Gastroesophageal sphincter (tissue), 4 donors: Measurements from ENCODE around the gene DNAJA3. TPM values are rescaled to one million over a fixed set of nuclear protein-coding genes. Genes with fewer than 3 reads are reported as not detected.

Experiments
- ATAC-seq: fragments of 150-250 bp; one replicate; pipeline ENCODE4 v1.9.1; 2016; ENCODE audit warnings: mild to moderate bottlenecking, moderate library complexity
- H3K27ac ChIP-seq, 4 donors: fragments of 200-600 bp; sonication (generic) in 3 of 4; 1 replicate in 3 of 4; 2 replicates in 1 of 4; pipeline ENCODE4 v1.5.1; 2016 to 2019
- H3K27me3 ChIP-seq: fragments of 200-600 bp; sonication (generic); one replicate; pipeline ENCODE4 v1.5.1; 2019
- H3K36me3 ChIP-seq, 2 donors: fragments of 200-600 bp; sonication (generic); one replicate each; pipeline ENCODE4 v1.5.1; 2019; ENCODE audit warnings: control low read depth in 1 of 2
- H3K4me1 ChIP-seq, 3 donors: fragments of 200-600 bp; sonication (generic); 1 replicate in 2 of 3; 2 replicates in 1 of 3; pipeline ENCODE4 v1.5.1; 2016 to 2019; ENCODE audit warnings: control low read depth in 2 of 3
- H3K4me3 ChIP-seq, 2 donors: fragments of 200-600 bp; sonication (generic); one replicate each; pipeline ENCODE4 v1.5.1; 2019; ENCODE audit warnings: mild to moderate bottlenecking in 1 of 2, moderate library complexity in 1 of 2
- H3K9me3 ChIP-seq, 3 donors: fragments of 200-600 bp; sonication (generic); one replicate each; pipeline ENCODE4 v1.5.1; 2017 to 2019; ENCODE audit warnings: control low read depth in 2 of 3
- EP300 ChIP-seq: sonication (generic); formaldehyde crosslinking; IDR thresholded peaks from one replicate; pipeline ENCODE4 v1.6.1; 2017; ENCODE audit warnings: antibody characterized with exemption, mild to moderate bottlenecking
- POLR2A ChIP-seq, 2 donors: fragments of 450-650 bp; IDR thresholded peaks; one replicate each; pipeline ENCODE4 v1.6.1; 2017; ENCODE audit warnings: antibody characterized with exemption in 2 of 2, mild to moderate bottlenecking in 2 of 2, moderate library complexity in 1 of 2
- POLR2AphosphoS5 ChIP-seq: sonication (generic); formaldehyde crosslinking; IDR thresholded peaks from one replicate; pipeline ENCODE4 v1.6.1; 2017; ENCODE audit warnings: antibody characterized with exemption
- WGBS, 2 donors: methylation state at CpG; one replicate each; pipeline ENCODE4 v1.1.5; 2018; ENCODE audit warnings: low coverage in 1 of 2; 5-methylcytosine and 5-hydroxymethylcytosine counted together
- total RNA-seq, 4 donors: library from RNA; depleted of rRNA; stranded (reverse); fragments of >200 nt; gene quantifications; one replicate each; pipeline ENCODE4 v1.1.0, GENCODE V29; 2016
- TF ChIP-seq, protein P1 (sequence below), 4 experiments: fragments of 200-600 bp in 2 of 4; fragments of 450-650 bp in 2 of 4; sonication (generic) in 1 of 4; IDR thresholded peaks; one replicate each; pipeline ENCODE4 v1.5.1; 2017 to 2019; ENCODE audit warnings: antibody characterized with exemption in 4 of 4, mild to moderate bottlenecking in 2 of 4, moderate library complexity in 2 of 4

The DNAJA3 gene
- total RNA-seq, 4 donors from 2014 or later, result 39.6 to 55.6 (median 43.9) TPM

DNA sequence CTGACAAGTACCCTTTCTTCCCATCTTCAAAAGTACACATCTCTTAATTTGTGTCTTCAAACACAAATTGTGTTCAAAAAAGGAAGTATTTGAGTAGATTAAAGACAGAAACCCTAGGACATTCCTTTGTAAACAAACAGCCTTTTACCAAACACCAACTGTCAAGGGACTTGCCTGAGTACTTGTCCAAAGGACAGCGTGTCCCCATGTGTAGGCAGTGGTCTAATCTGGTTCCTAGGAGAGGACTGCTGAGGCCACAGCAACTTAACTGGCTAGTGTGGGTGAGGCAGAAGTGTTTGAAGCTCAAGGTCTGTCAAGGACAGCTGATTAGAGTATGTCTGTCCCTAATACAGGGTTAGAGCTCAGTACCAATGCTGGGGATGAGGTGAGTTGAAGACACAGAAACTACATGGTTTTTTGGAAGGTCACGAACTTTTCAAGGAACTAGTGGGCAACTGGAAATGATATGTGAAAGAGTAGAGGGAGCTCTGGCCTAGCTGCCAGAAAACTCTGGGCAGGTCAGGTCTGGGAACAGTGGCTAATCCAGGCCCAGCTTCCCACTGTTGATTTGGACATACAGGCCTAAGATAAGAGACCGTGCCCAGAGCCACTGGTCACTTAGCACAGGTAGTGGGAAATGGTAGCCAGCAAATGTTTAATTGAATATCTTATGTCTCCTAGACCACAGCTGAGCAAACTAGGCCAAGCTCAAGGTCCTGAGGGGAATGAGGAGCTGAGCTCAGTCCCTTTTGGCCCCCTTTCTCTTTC lies 60.6 kb downstream of the DNAJA3 start:
- Histone ChIP-seq H3K4me3 (no peak overlapping the region), H3K27ac (peak overlapping the region in 3 of 4 donors; percentile 55 to 62 (median 56)), H3K36me3 (peaks cover 0 to 49% of the 10 kb centered on the region in 2 donors), H3K27me3 (no peaks in the 10 kb centered on the region), H3K9me3 (no peaks in the 10 kb centered on the region), H3K4me1 (peaks cover 0 to 23% (median 0%) of the 10 kb centered on the region in 3 donors)
- peak; percentile 48 for ATAC-seq
- TF ChIP-seq, protein P1, sequence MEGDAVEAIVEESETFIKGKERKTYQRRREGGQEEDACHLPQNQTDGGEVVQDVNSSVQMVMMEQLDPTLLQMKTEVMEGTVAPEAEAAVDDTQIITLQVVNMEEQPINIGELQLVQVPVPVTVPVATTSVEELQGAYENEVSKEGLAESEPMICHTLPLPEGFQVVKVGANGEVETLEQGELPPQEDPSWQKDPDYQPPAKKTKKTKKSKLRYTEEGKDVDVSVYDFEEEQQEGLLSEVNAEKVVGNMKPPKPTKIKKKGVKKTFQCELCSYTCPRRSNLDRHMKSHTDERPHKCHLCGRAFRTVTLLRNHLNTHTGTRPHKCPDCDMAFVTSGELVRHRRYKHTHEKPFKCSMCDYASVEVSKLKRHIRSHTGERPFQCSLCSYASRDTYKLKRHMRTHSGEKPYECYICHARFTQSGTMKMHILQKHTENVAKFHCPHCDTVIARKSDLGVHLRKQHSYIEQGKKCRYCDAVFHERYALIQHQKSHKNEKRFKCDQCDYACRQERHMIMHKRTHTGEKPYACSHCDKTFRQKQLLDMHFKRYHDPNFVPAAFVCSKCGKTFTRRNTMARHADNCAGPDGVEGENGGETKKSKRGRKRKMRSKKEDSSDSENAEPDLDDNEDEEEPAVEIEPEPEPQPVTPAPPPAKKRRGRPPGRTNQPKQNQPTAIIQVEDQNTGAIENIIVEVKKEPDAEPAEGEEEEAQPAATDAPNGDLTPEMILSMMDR (IDR thresholded peaks at IDR 0.05), result no peak
- no peak for TF ChIP-seq EP300
- TF ChIP-seq POLR2AphosphoS5, result no peak
- no peak for TF ChIP-seq POLR2A (IDR thresholded peaks at IDR 0.05)
- WGBS, 2 donors, result 80 to 89% methylated on average over 1 to 3 of the region's 3 CpGs

- TF ChIP-seq EP300 (no peak), POLR2AphosphoS5 (no peak), POLR2A (IDR thresholded peaks at IDR 0.05) (no peak)
- TF ChIP-seq, protein P1 (IDR thresholded peaks at IDR 0.05), result no peak
- Histone ChIP-seq H3K27me3 (no peaks in the 10 kb centered on the region), H3K4me1 (peaks cover 0 to 20% (median 0%) of the 10 kb centered on the region in 3 donors), H3K36me3 (peaks cover 0 to 49% of the 10 kb centered on the region in 2 donors), H3K27ac (peak overlapping the region in 2 of 4 donors; percentile 1 to 56), H3K9me3 (no peaks in the 10 kb centered on the region), H3K4me3 (no peak overlapping the region)
- ATAC-seq, result no peak
- 56 to 75% methylated on average over 4 to 5 of the region's 5 CpGs for WGBS, 2 donors
Measured at GRCh38 chr16:4487955-4488498, 62.4 kb downstream of the DNAJA3 start.

GRCh38 chr16:4488499-4488967 lies 62.9 kb downstream of the DNAJA3 start:
- peak overlapping the region in 2 of 4 donors; percentile 1 to 5 for H3K27ac ChIP-seq
- 83 to 91% methylated on average over 1 of the region's 1 CpG for WGBS, 2 donors
- H3K4me3 ChIP-seq, result no peak overlapping the region
- H3K4me1 ChIP-seq, result peaks cover 0 to 20% (median 0%) of the 10 kb centered on the region in 3 donors
- TF ChIP-seq EP300 (no peak), POLR2A (IDR thresholded peaks at IDR 0.05) (no peak), POLR2AphosphoS5 (no peak)
- TF ChIP-seq, protein P1 (IDR thresholded peaks at IDR 0.05), result no peak
- ATAC-seq, result no peak
- peaks cover 0 to 45% of the 10 kb centered on the region in 2 donors for H3K36me3 ChIP-seq
- no peaks in the 10 kb centered on the region for H3K27me3 ChIP-seq
- no peaks in the 10 kb centered on the region for H3K9me3 ChIP-seq

DNA sequence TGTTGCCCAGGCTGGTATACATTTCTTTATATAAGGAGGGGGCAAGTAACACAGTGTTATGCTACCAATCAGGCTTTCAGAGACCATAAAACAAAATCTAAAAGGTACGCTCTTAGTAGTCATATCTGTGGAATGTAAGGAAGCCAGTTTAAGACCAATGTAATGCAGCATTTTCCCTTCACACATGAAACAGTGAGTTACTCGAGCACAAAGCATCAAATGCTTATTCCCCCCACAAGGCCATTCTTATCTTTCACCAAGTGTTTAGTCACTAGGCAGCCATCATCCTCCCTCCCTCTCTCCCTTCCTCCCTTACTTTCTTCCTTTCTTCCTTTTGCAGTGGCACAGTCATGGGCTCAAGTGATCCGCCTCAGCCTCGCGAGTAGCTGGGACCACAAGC lies 63.4 kb downstream of the DNAJA3 start:
- TF ChIP-seq POLR2AphosphoS5 (no peak), POLR2A (IDR thresholded peaks at IDR 0.05) (no peak), EP300 (no peak)
- TF ChIP-seq, protein P1 (IDR thresholded peaks at IDR 0.05), result no peak
- H3K4me3 ChIP-seq, result no peak overlapping the region
- H3K27ac ChIP-seq, result no peak overlapping the region
- H3K9me3 ChIP-seq, result no peaks in the 10 kb centered on the region
- H3K36me3 ChIP-seq, result peaks cover 0 to 40% of the 10 kb centered on the region in 2 donors
- no peaks in the 10 kb centered on the region for H3K27me3 ChIP-seq
- WGBS, 2 donors, result 88 to 91% methylated on average over 5 of the region's 5 CpGs
- no peak for ATAC-seq
- H3K4me1 ChIP-seq, result peaks cover 0 to 20% (median 0%) of the 10 kb centered on the region in 3 donors
